HG02610 (cell line): ENCODE results near the gene UFL1.
"Not testable (repeated sequence)": the region's sequence is repeated elsewhere in the genome, so short reads cannot be mapped to it uniquely, and the experiment has no call there.

Experiments used
- ATAC-seq: cut with Tn5 transposase; IDR thresholded peaks from one replicate; pipeline ENCODE4 v1.9.1; 2021; ENCODE audit warnings: mild to moderate bottlenecking, moderate library complexity; ENCODE audit not compliant: unreplicated experiment

UFL1 gene

GRCh38 chr6:96521644-96522464 lies at the start of gene UFL1:
Gene UFL1, plus strand, starts transcription at chr6:96521806. Its CDS starts 68 bp downstream, at chr6:96521874.
- ATAC-seq, result peak; percentile 98

GRCh38 chr6:96472291-96472690 lies 49.3 kb upstream of the UFL1 start:
- ATAC-seq, result not testable (repeated sequence)

GRCh38 chr6:96478695-96479094 lies 42.9 kb upstream of the UFL1 start:
- ATAC-seq, result no peak

GRCh38 chr6:96491926-96492325 lies 29.7 kb upstream of the UFL1 start:
- no peak for ATAC-seq

GRCh38 chr6:96499781-96500180 lies 21.8 kb upstream of the UFL1 start:
- no peak for ATAC-seq

GRCh38 chr6:96502915-96503314 lies 18.7 kb upstream of the UFL1 start:
- no peak for ATAC-seq

GRCh38 chr6:96505363-96505762 lies 16.2 kb upstream of the UFL1 start:
- no peak for ATAC-seq

- no peak for ATAC-seq
These were observed 12.3 kb upstream of the UFL1 start for GRCh38 chr6:96509281-96509680.

GRCh38 chr6:96520171-96521115 lies 1.2 kb upstream of the UFL1 start:
- no peak for ATAC-seq

- ATAC-seq, result peak; percentile 14
These were observed 331 bp upstream of the UFL1 start for GRCh38 chr6:96521306-96521643.

GRCh38 chr6:96522465-96523009 lies 931 bp downstream of the UFL1 start:
- ATAC-seq, result peak; percentile 31

- ATAC-seq, result no peak
These were observed 6.6 kb downstream of the UFL1 start for GRCh38 chr6:96528193-96528592.

- peak; percentile 58 for ATAC-seq
These were observed 10.8 kb downstream of the UFL1 start for GRCh38 chr6:96532399-96532798.

GRCh38 chr6:96537726-96538125 lies 16.1 kb downstream of the UFL1 start:
- ATAC-seq, result no peak

GRCh38 chr6:96542702-96543101 lies 21.1 kb downstream of the UFL1 start:
- no peak for ATAC-seq

- ATAC-seq, result no peak
These were observed 24.3 kb downstream of the UFL1 start for GRCh38 chr6:96545882-96546281.

- ATAC-seq, result no peak
These were observed 26.0 kb downstream of the UFL1 start for GRCh38 chr6:96547654-96548053.

- no peak for ATAC-seq
These were observed 33.0 kb downstream of the UFL1 start for GRCh38 chr6:96554558-96554957.

GRCh38 chr6:96559740-96560139 lies 38.1 kb downstream of the UFL1 start:
- ATAC-seq, result not testable (repeated sequence)

GRCh38 chr6:96562886-96563285 lies 41.3 kb downstream of the UFL1 start, which contains the start of gene FHL5:
Gene FHL5, plus strand, starts transcription at chr6:96563128. Its CDS starts 40,486 bp downstream, at chr6:96603614.
- no peak for ATAC-seq

- peak; percentile 80 for ATAC-seq
These were observed 42.2 kb downstream of the UFL1 start for GRCh38 chr6:96563853-96564252.
